ENCODE results near the gene POLR2F.

The POLR2F gene

GRCh38 chr22:37932401-37932800, 21.1 kb upstream of the POLR2F start:
- no peak for TF ChIP-seq ZNF274 (IDR thresholded peaks at IDR 0.05; ENCODE audit: low read depth, low read length)
- TF ChIP-seq YY1 (IDR thresholded peaks at IDR 0.05; ENCODE audit: insufficient read depth, insufficient read length): no peak
- no peak for TF ChIP-seq SUZ12 (IDR thresholded peaks at IDR 0.05; ENCODE audit: extremely low read depth, insufficient read depth, insufficient read length)
- no peak overlapping the region for H3K9ac ChIP-seq (ENCODE audit: insufficient read length, low read depth)
- H3K4me1 ChIP-seq (ENCODE audit: insufficient read depth, insufficient read length): peaks cover 5% of the 10 kb centered on the region
- no peaks in the 10 kb centered on the region for H3K27me3 ChIP-seq (ENCODE audit: insufficient read depth, insufficient read length)
- no peak for DNase-seq (ENCODE audit: low read depth, low spot score)
- H3K4me3 ChIP-seq (ENCODE audit: insufficient read length, low read depth): no peak overlapping the region
- H3K9me3 ChIP-seq (ENCODE audit: insufficient read depth, low read length): no peaks in the 10 kb centered on the region
- peaks cover 68% of the 10 kb centered on the region for H3K36me3 ChIP-seq (ENCODE audit: insufficient read depth, insufficient read length, low read length)

GRCh38 chr22:37932821-37933578, 20.5 kb upstream of the POLR2F start:
- no peak overlapping the region for H3K4me3 ChIP-seq (ENCODE audit: insufficient read length, low read depth)
- TF ChIP-seq ZNF274 (IDR thresholded peaks at IDR 0.05; ENCODE audit: low read depth, low read length): no peak
- TF ChIP-seq SUZ12 (IDR thresholded peaks at IDR 0.05; ENCODE audit: extremely low read depth, insufficient read depth, insufficient read length): no peak
- no peak for TF ChIP-seq YY1 (IDR thresholded peaks at IDR 0.05; ENCODE audit: insufficient read depth, insufficient read length)
- no peaks in the 10 kb centered on the region for H3K27me3 ChIP-seq (ENCODE audit: insufficient read depth, insufficient read length)
- H3K36me3 ChIP-seq (ENCODE audit: insufficient read depth, insufficient read length, low read length): peaks cover 70% of the 10 kb centered on the region
- no peaks in the 10 kb centered on the region for H3K9me3 ChIP-seq (ENCODE audit: insufficient read depth, low read length)
- no peak for DNase-seq (ENCODE audit: low read depth, low spot score)
- peaks cover 5% of the 10 kb centered on the region for H3K4me1 ChIP-seq (ENCODE audit: insufficient read depth, insufficient read length)
- H3K9ac ChIP-seq (ENCODE audit: insufficient read length, low read depth): no peak overlapping the region

GRCh38 chr22:37933711-37934376, 19.7 kb upstream of the POLR2F start:
- Histone ChIP-seq H3K4me1 (ENCODE audit: insufficient read depth, insufficient read length) (peaks cover 5% of the 10 kb centered on the region), H3K9ac (ENCODE audit: insufficient read length, low read depth) (peak overlapping the region; percentile 42), H3K36me3 (ENCODE audit: insufficient read depth, insufficient read length, low read length) (peaks cover 70% of the 10 kb centered on the region), H3K9me3 (ENCODE audit: insufficient read depth, low read length) (no peaks in the 10 kb centered on the region), H3K4me3 (ENCODE audit: insufficient read length, low read depth) (no peak overlapping the region), H3K27me3 (ENCODE audit: insufficient read depth, insufficient read length) (no peaks in the 10 kb centered on the region)
- TF ChIP-seq YY1 (IDR thresholded peaks at IDR 0.05; ENCODE audit: insufficient read depth, insufficient read length): no peak
- TF ChIP-seq SUZ12 (IDR thresholded peaks at IDR 0.05; ENCODE audit: extremely low read depth, insufficient read depth, insufficient read length): no peak
- DNase-seq (ENCODE audit: low read depth, low spot score): peak; percentile 83

- DNase-seq (ENCODE audit: low read depth, low spot score): no peak
- Histone ChIP-seq H3K4me3 (ENCODE audit: insufficient read length, low read depth) (no peak overlapping the region), H3K9ac (ENCODE audit: insufficient read length, low read depth) (no peak overlapping the region), H3K36me3 (ENCODE audit: insufficient read depth, insufficient read length, low read length) (peaks cover 61% of the 10 kb centered on the region), H3K9me3 (ENCODE audit: insufficient read depth, low read length) (no peaks in the 10 kb centered on the region), H3K27me3 (ENCODE audit: insufficient read depth, insufficient read length) (no peaks in the 10 kb centered on the region), H3K4me1 (ENCODE audit: insufficient read depth, insufficient read length) (peaks cover 6% of the 10 kb centered on the region)
- TF ChIP-seq SUZ12 (IDR thresholded peaks at IDR 0.05; ENCODE audit: extremely low read depth, insufficient read depth, insufficient read length): no peak
- TF ChIP-seq YY1 (IDR thresholded peaks at IDR 0.05; ENCODE audit: insufficient read depth, insufficient read length): no peak
- TF ChIP-seq ZNF274 (IDR thresholded peaks at IDR 0.05; ENCODE audit: low read depth, low read length): no peak
These were observed 12.7 kb upstream of the POLR2F start for GRCh38 chr22:37940698-37941376.

- peaks cover 4% of the 10 kb centered on the region for H3K4me1 ChIP-seq (ENCODE audit: insufficient read depth, insufficient read length)
- H3K9ac ChIP-seq (ENCODE audit: insufficient read length, low read depth): no peak overlapping the region
- TF ChIP-seq YY1 (IDR thresholded peaks at IDR 0.05; ENCODE audit: insufficient read depth, insufficient read length) (no peak), SUZ12 (IDR thresholded peaks at IDR 0.05; ENCODE audit: extremely low read depth, insufficient read depth, insufficient read length) (no peak), ZNF274 (IDR thresholded peaks at IDR 0.05; ENCODE audit: low read depth, low read length) (no peak)
- H3K4me3 ChIP-seq (ENCODE audit: insufficient read length, low read depth): no peak overlapping the region
- peaks cover 51% of the 10 kb centered on the region for H3K36me3 ChIP-seq (ENCODE audit: insufficient read depth, insufficient read length, low read length)
- H3K9me3 ChIP-seq (ENCODE audit: insufficient read depth, low read length): no peaks in the 10 kb centered on the region
- no peaks in the 10 kb centered on the region for H3K27me3 ChIP-seq (ENCODE audit: insufficient read depth, insufficient read length)
- no peak for DNase-seq (ENCODE audit: low read depth, low spot score)
These were observed 11.4 kb upstream of the POLR2F start for GRCh38 chr22:37942133-37942532.

GRCh38 chr22:37943136-37943824, 10.2 kb upstream of the POLR2F start:
- no peak overlapping the region for H3K9ac ChIP-seq (ENCODE audit: insufficient read length, low read depth)

More at GRCh38 chr22:37943136-37943824, 10.2 kb upstream of the POLR2F start:
- peaks cover 4% of the 10 kb centered on the region for H3K4me1 ChIP-seq (ENCODE audit: insufficient read depth, insufficient read length)
- no peaks in the 10 kb centered on the region for H3K9me3 ChIP-seq (ENCODE audit: insufficient read depth, low read length)
- no peak for TF ChIP-seq ZNF274 (IDR thresholded peaks at IDR 0.05; ENCODE audit: low read depth, low read length)
- no peak for TF ChIP-seq SUZ12 (IDR thresholded peaks at IDR 0.05; ENCODE audit: extremely low read depth, insufficient read depth, insufficient read length)
- no peak for TF ChIP-seq YY1 (IDR thresholded peaks at IDR 0.05; ENCODE audit: insufficient read depth, insufficient read length)
- H3K36me3 ChIP-seq (ENCODE audit: insufficient read depth, insufficient read length, low read length): peaks cover 43% of the 10 kb centered on the region
- DNase-seq (ENCODE audit: low read depth, low spot score): no peak
- no peaks in the 10 kb centered on the region for H3K27me3 ChIP-seq (ENCODE audit: insufficient read depth, insufficient read length)
- H3K4me3 ChIP-seq (ENCODE audit: insufficient read length, low read depth): no peak overlapping the region
